Right cardiac atrium (tissue), 5 donors: ENCODE data around the gene DTD1. TPM values are rescaled to one million over a fixed set of nuclear protein-coding genes. Genes with fewer than 3 reads are reported as not detected.

Experiments
- ATAC-seq, 2 donors: fragments of 200-7000 bp; cut with Tn5 transposase; one replicate each; pipeline versions ENCODE4 v1.8.0 to v1.9.1; 2020; ENCODE audit warnings: moderate library complexity in 2 of 2, mild to moderate bottlenecking in 1 of 2
- DNase-seq, 3 donors: peaks; one replicate each; pipeline ENCODE4 v3.0.0-alpha.2; 2020
- H3K27ac ChIP-seq: one replicate; pipeline ENCODE4 v1.5.1; 2013; ENCODE audit warnings: mild to moderate bottlenecking, low read length, control low read depth, moderate library complexity
- H3K27me3 ChIP-seq: one replicate; pipeline ENCODE4 v1.6.1; 2013; ENCODE audit not compliant: control insufficient read depth, insufficient read depth
- H3K4me1 ChIP-seq: one replicate; pipeline ENCODE4 v1.6.1; 2013; ENCODE audit warnings: low read length; ENCODE audit not compliant: control insufficient read depth, insufficient read depth
- H3K4me3 ChIP-seq: one replicate; pipeline ENCODE4 v1.5.1; 2013; ENCODE audit warnings: low read length, control low read depth
- H3K9me3 ChIP-seq: one replicate; pipeline ENCODE4 v1.6.1; 2013; ENCODE audit warnings: low read length; ENCODE audit not compliant: control insufficient read depth
- WGBS: extraction: QIAGEN DNeasy Blood & Tissue Kit; methylation state at CpG from one replicate; pipeline ENCODE4 v1.1.7; 2013; 5-methylcytosine and 5-hydroxymethylcytosine counted together
- intact Hi-C, 4 donors: fragments of 100-400 bp; cut with DNase I; formaldehyde crosslinking; loops; one replicate each; pipeline versions ENCODE4 v1.11.0 to v1.14.0; 2022 to 2023
- polyA plus RNA-seq: library from polyadenylated mRNA; stranded (reverse); fragments of 200-250 nt; gene quantifications from one replicate; pipeline ENCODE4 v1.2.3, GENCODE V29; 2013
- total RNA-seq, 4 donors: library from RNA; stranded (reverse); fragmentation: NEBNext Ultra II Directional; extraction: Animal tissue kit (Norgen Biotek cat#: 25700); gene quantifications; one replicate each; pipeline ENCODE4 v1.2.1, GENCODE V29; 2021
- donor health status: healthy with polysubstance abuse.
- donor health status: DM: no; HTN: yes; CAD: no.
- donor health status: DM: no; HTN: no; CAD: no.
- donor health status: DM: no; HTN: yes; CAD: no; lungs with severe emphysema.
- donor health status: DM: yes; HTN: yes; CAD: no.

Gene DTD1
- total and polyA plus RNA-seq, 5 donors, result 10.5 to 17.8 (median 11.5) TPM

GRCh38 chr20:18571578-18571977, 16.3 kb upstream of the DTD1 start:
- H3K27me3 ChIP-seq, result no peaks in the 10 kb centered on the region
- intact Hi-C loops, result no loop called here
- H3K4me3 ChIP-seq, result no peak overlapping the region
- ATAC-seq (no peak), DNase-seq (no peak)
- WGBS, result 89% methylated on average over 2 of the region's 2 CpGs
- no peaks in the 10 kb centered on the region for H3K9me3 ChIP-seq
- peaks cover under 1% of the 10 kb centered on the region for H3K4me1 ChIP-seq
- no peak overlapping the region for H3K27ac ChIP-seq

- no peaks in the 10 kb centered on the region for H3K4me1 ChIP-seq
- WGBS, result 73% methylated on average over 6 of the region's 6 CpGs
- no peak for ATAC-seq
- H3K9me3 ChIP-seq, result no peaks in the 10 kb centered on the region
- no peak overlapping the region for H3K4me3 ChIP-seq
- DNase-seq, result no peak
- intact Hi-C loops, result no loop called here
- H3K27me3 ChIP-seq, result no peaks in the 10 kb centered on the region
- H3K27ac ChIP-seq, result no peak overlapping the region
Observed at GRCh38 chr20:18577942-18578341, 9.9 kb upstream of the DTD1 start.

- intact Hi-C loops, result no loop called here
- 53% methylated on average over 6 of the region's 6 CpGs for WGBS
- Histone ChIP-seq H3K27me3 (no peaks in the 10 kb centered on the region), H3K4me3 (no peak overlapping the region), H3K4me1 (no peaks in the 10 kb centered on the region), H3K27ac (no peak overlapping the region), H3K9me3 (no peaks in the 10 kb centered on the region)
- no peak for DNase-seq
- no peak for ATAC-seq
Observed at GRCh38 chr20:18578581-18578980, 9.3 kb upstream of the DTD1 start.

GRCh38 chr20:18580012-18580411, 7.8 kb upstream of the DTD1 start:
- WGBS, result 89% methylated on average over 4 of the region's 4 CpGs
- ATAC-seq, result no peak

DNA sequence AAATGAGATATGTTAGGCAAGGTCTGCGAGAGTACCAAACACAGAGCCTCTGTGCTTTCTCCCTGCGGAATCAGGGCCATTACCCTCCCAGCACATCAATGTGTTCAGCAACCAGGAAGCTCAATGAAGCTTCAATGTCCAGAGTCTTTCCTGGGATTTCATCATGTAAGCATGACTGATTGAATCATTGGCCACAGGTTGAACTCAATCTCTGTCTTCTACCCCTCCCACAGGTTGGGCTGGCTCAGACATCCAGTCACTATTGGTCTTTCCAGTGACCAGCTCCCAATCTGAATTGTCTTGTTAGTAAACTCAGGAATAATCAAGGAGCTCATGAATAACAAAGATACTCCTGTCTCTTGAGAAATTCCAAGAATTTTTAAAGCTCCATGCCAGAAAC, 2.7 kb upstream of the DTD1 start:
- no peaks in the 10 kb centered on the region for H3K9me3 ChIP-seq
- no peaks in the 10 kb centered on the region for H3K4me1 ChIP-seq
- no peak for DNase-seq
- no peak overlapping the region for H3K4me3 ChIP-seq
- intact Hi-C loops, result no loop called here
- H3K27me3 ChIP-seq, result no peaks in the 10 kb centered on the region
- 88% methylated on average over 2 of the region's 2 CpGs for WGBS
- H3K27ac ChIP-seq, result no peak overlapping the region
- no peak for ATAC-seq

More at GRCh38 chr20:18580012-18580411, 7.8 kb upstream of the DTD1 start:
- DNase-seq, result no peak
- no peaks in the 10 kb centered on the region for H3K9me3 ChIP-seq
- H3K27me3 ChIP-seq, result no peaks in the 10 kb centered on the region
- no peak overlapping the region for H3K4me3 ChIP-seq
- intact Hi-C loops, result no loop called here
- no peak overlapping the region for H3K27ac ChIP-seq
- H3K4me1 ChIP-seq, result no peaks in the 10 kb centered on the region

DNA sequence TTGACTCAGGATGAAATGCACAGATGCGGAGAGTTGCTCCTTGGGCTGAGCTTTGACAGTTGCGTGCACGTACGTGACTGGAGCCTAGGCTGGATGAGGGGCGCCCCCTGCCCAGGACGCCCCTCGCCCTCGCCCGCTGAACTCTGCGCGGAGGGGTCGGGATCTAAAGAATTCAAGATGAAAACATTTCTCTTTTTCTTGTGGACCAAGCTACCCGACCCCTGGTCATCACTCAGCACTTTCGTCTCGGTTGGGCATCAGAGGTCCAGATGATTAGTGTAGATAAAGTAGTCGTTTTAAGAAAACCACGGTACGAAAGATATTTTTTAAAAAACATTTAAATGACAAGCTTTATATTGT, 700 bp downstream of the DTD1 start:
- intact Hi-C loops, result no loop called here
- WGBS, result 8% methylated on average over 18 of the region's 18 CpGs
- ATAC-seq (no peak), DNase-seq (peak in 1 of 3 donors; percentile 48)
- Histone ChIP-seq H3K4me3 (peak overlapping the region; percentile 87), H3K27ac (no peak overlapping the region), H3K4me1 (no peaks in the 10 kb centered on the region), H3K9me3 (no peaks in the 10 kb centered on the region), H3K27me3 (no peaks in the 10 kb centered on the region)

GRCh38 chr20:18589941-18590674, 2.3 kb downstream of the DTD1 start:
- no peak overlapping the region for H3K4me3 ChIP-seq
- intact Hi-C loops, result no loop called here
- H3K4me1 ChIP-seq, result no peaks in the 10 kb centered on the region
- 89% methylated on average over 8 of the region's 8 CpGs for WGBS
- no peaks in the 10 kb centered on the region for H3K27me3 ChIP-seq
- no peak for ATAC-seq
- H3K9me3 ChIP-seq, result no peaks in the 10 kb centered on the region
- no peak for DNase-seq
- H3K27ac ChIP-seq, result no peak overlapping the region

DNA sequence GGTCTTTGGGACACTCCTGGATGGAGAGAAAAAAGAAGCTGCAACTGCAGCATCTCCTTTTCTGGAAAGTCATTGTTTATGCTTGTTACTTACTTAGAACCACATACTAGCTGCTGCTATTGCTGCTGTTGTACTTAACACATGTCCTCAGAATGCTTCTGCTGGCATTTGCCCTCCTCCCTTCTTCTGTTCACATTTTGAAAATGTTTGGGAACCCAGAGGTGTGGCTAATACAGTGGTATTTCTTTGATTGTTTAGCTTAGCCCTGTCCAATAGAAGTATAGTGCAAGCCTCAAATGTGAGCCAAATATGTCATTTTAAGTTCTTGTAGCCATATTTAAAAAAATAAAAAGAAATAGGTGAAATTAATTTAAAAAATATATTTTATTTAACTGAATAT, 8.4 kb downstream of the DTD1 start:
- DNase-seq (no peak), ATAC-seq (no peak)
- Histone ChIP-seq H3K4me1 (no peaks in the 10 kb centered on the region), H3K4me3 (no peak overlapping the region), H3K27me3 (no peaks in the 10 kb centered on the region), H3K27ac (no peak overlapping the region), H3K9me3 (no peaks in the 10 kb centered on the region)
- intact Hi-C loops, result no loop called here

DNA sequence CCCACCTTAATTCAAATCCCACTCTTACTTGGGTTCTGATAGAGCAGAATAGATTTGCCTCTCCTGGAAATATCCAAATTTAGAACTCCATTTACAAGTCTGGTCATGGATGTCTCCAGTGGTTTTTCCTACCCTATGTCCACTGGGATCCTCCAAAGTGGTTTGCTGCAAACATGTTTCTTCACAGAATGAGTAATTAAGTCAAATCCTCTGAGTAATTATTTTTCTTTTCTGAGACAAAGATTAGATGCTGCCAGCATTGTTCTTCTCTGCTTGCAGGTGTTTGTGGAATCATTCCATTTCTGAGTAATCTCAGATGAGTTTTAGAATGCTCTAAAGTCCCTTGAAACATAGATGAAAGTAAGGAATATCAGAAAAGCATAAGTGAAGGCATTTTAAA, 21.9 kb downstream of the DTD1 start:
- Histone ChIP-seq H3K9me3 (no peaks in the 10 kb centered on the region), H3K27ac (no peak overlapping the region), H3K27me3 (no peaks in the 10 kb centered on the region), H3K4me1 (no peaks in the 10 kb centered on the region), H3K4me3 (no peak overlapping the region)
- intact Hi-C loops, result no loop called here
- no peak for DNase-seq
- no peak for ATAC-seq

- Histone ChIP-seq H3K27me3 (no peaks in the 10 kb centered on the region), H3K4me1 (no peaks in the 10 kb centered on the region), H3K27ac (no peak overlapping the region), H3K9me3 (no peaks in the 10 kb centered on the region), H3K4me3 (no peak overlapping the region)
- intact Hi-C loops, result no loop called here
- ATAC-seq (no peak), DNase-seq (no peak)
- 86% methylated on average over 8 of the region's 8 CpGs for WGBS
Observed at GRCh38 chr20:18611492-18611891, 23.6 kb downstream of the DTD1 start.

GRCh38 chr20:18613553-18613952, 25.7 kb downstream of the DTD1 start:
- Histone ChIP-seq H3K9me3 (no peaks in the 10 kb centered on the region), H3K4me1 (no peaks in the 10 kb centered on the region), H3K27me3 (no peaks in the 10 kb centered on the region), H3K27ac (no peak overlapping the region), H3K4me3 (no peak overlapping the region)
- DNase-seq, result no peak
- no peak for ATAC-seq
- 87% methylated on average over 2 of the region's 2 CpGs for WGBS
- intact Hi-C loops, result no loop called here

GRCh38 chr20:18614244-18614643, 26.4 kb downstream of the DTD1 start:
- Histone ChIP-seq H3K27me3 (no peaks in the 10 kb centered on the region), H3K4me3 (no peak overlapping the region), H3K9me3 (no peaks in the 10 kb centered on the region), H3K27ac (no peak overlapping the region), H3K4me1 (no peaks in the 10 kb centered on the region)
- ATAC-seq (no peak), DNase-seq (no peak)
- intact Hi-C loops, result no loop called here
- 96% methylated on average over 5 of the region's 5 CpGs for WGBS
